Liver (tissue), 3 donors: ENCODE results near the gene APOBEC3C.

Source experiments
- GABPA ChIP-seq, 2 donors: IDR thresholded peaks in 1 of 2; conservative IDR thresholded peaks in 1 of 2; 2 replicates each; pipeline ENCODE4 v1.6.1; 2016; ENCODE audit warnings: antibody characterized with exemption in 2 of 2, mild to moderate bottlenecking in 1 of 2, moderate library complexity in 1 of 2
- JUND ChIP-seq, 2 donors: IDR thresholded peaks; 2 replicates each; pipeline ENCODE4 v1.6.1; 2016; ENCODE audit warnings: antibody characterized with exemption in 2 of 2
- SP1 ChIP-seq: IDR thresholded peaks from 2 replicates; pipeline ENCODE4 v1.6.1; 2018; ENCODE audit warnings: antibody characterized with exemption, mild to moderate bottlenecking
- TAF1 ChIP-seq: conservative IDR thresholded peaks from 2 replicates; pipeline ENCODE4 v1.6.1; 2016; ENCODE audit warnings: antibody characterized with exemption, mild to moderate bottlenecking
- YY1 ChIP-seq: IDR thresholded peaks from 2 replicates; pipeline ENCODE4 v1.6.1; 2016; ENCODE audit warnings: antibody characterized with exemption, mild to moderate bottlenecking
- TF ChIP-seq, protein P1 (sequence below): fragments of 150-350 bp; IDR thresholded peaks from 2 replicates; pipeline ENCODE4 v1.5.1; 2017; ENCODE audit warnings: improper control_type of control experiment, low read depth, low read length; ENCODE audit not compliant: missing input control
- donor health status: healthy.
- donor health status: healthy.

DNA sequence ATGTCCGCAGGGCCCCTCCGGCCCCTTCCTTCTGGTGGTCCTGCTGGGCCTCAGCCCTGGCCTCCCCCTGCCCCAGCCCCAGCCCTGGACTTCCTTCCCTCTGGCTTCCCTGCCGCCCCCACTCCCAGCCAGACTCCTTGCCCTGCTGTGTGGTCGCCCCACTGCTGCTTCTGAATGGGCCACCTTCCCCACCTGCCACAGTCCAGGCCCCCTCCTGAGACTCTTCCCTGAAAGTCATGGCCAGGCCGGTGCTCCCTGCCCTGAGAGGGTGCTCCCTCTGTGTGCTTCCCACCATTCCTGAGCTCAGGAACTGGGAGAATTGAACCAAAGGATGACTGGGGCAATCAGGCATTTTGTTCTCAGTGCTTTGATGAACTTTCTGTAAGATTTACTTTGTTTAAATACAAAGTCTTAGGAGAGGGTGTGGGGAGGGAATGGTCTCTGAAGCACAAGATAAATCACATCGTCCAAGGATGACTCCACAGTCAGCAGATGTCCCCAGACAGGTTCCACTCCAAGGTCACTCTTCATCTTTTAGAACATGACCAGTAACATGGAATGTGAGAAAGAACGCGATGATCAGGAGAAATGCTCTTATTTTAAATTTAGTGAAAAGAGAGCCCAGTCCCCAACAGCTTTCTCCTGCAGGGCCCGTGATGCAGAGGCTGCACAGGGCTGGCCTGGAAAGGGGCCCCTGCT lies 7.6 kb downstream of the APOBEC3C start:
- TF ChIP-seq TAF1 (no peak), JUND (IDR thresholded peaks at IDR 0.05) (no peak), GABPA (IDR thresholded peaks at IDR 0.05 in 1 of 2, conservative IDR thresholded peaks at IDR 0.05 in 1 of 2) (no peak), SP1 (no peak), YY1 (no peak)
- TF ChIP-seq, protein P1, sequence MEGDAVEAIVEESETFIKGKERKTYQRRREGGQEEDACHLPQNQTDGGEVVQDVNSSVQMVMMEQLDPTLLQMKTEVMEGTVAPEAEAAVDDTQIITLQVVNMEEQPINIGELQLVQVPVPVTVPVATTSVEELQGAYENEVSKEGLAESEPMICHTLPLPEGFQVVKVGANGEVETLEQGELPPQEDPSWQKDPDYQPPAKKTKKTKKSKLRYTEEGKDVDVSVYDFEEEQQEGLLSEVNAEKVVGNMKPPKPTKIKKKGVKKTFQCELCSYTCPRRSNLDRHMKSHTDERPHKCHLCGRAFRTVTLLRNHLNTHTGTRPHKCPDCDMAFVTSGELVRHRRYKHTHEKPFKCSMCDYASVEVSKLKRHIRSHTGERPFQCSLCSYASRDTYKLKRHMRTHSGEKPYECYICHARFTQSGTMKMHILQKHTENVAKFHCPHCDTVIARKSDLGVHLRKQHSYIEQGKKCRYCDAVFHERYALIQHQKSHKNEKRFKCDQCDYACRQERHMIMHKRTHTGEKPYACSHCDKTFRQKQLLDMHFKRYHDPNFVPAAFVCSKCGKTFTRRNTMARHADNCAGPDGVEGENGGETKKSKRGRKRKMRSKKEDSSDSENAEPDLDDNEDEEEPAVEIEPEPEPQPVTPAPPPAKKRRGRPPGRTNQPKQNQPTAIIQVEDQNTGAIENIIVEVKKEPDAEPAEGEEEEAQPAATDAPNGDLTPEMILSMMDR = no peak
